Heart left ventricle (tissue), 16 donors: Measurements from ENCODE around the gene UGDH. TPM values are rescaled to one million over a fixed set of nuclear protein-coding genes. Genes with fewer than 3 reads are reported as not detected.
"Not testable (repeated sequence)": the region's sequence is repeated elsewhere in the genome, so short reads cannot be mapped to it uniquely, and the experiment has no call there.

ENCODE experiments used
- ATAC-seq, 4 donors: fragments of 200-7000 bp; cut with Tn5 transposase; one replicate each; pipeline ENCODE4 v1.9.1; 2020 to 2022; ENCODE audit warnings: moderate library complexity in 4 of 4, mild to moderate bottlenecking in 3 of 4, moderate number of reproducible peaks in 1 of 4
- DNase-seq, 5 donors: peaks; one replicate each; pipeline ENCODE4 v3.0.0-alpha.2; 2020
- H3K27ac ChIP-seq, 12 donors: fragments of 200-600 bp; sonication (generic) in 4 of 12; one replicate each; pipeline versions ENCODE4 v1.5.0 to v1.8.0; 2016 to 2022; ENCODE audit warnings: mild to moderate bottlenecking in 2 of 12
- H3K27me3 ChIP-seq, 9 donors: fragments of 200-600 bp; sonication (generic) in 2 of 9; one replicate each; pipeline versions ENCODE4 v1.5.1 to v1.8.0; 2016 to 2022; ENCODE audit warnings: mild to moderate bottlenecking in 3 of 9
- H3K36me3 ChIP-seq, 9 donors: fragments of 200-600 bp; sonication (generic) in 2 of 9; one replicate each; pipeline versions ENCODE4 v1.5.0 to v1.8.0; 2018 to 2022; ENCODE audit warnings: mild to moderate bottlenecking in 2 of 9
- H3K4me1 ChIP-seq, 12 donors: fragments of 200-600 bp; sonication (generic) in 4 of 12; one replicate each; pipeline versions ENCODE4 v1.5.0 to v1.8.0; 2016 to 2022; ENCODE audit warnings: mild to moderate bottlenecking in 3 of 12
- H3K4me3 ChIP-seq, 12 donors: fragments of 200-600 bp; sonication (generic) in 4 of 12; one replicate each; pipeline versions ENCODE4 v1.5.0 to v1.8.0; 2017 to 2022; ENCODE audit warnings: mild to moderate bottlenecking in 9 of 12, moderate library complexity in 4 of 12
- H3K9me3 ChIP-seq, 12 donors: fragments of 200-600 bp; sonication (generic) in 4 of 12; one replicate each; pipeline versions ENCODE4 v1.5.0 to v1.8.0; 2016 to 2022; ENCODE audit warnings: mild to moderate bottlenecking in 1 of 12
- CTCF ChIP-seq, 12 donors: fragments of 200-600 bp; sonication (generic) in 4 of 12; IDR thresholded peaks; one replicate each; pipeline versions ENCODE4 v1.5.0 to v1.8.0; 2018 to 2022; ENCODE audit warnings: antibody characterized with exemption in 12 of 12, mild to moderate bottlenecking in 5 of 12
- POLR2A ChIP-seq, 2 donors: fragments of 450-650 bp; IDR thresholded peaks; one replicate each; pipeline ENCODE4 v1.6.1; 2017; ENCODE audit warnings: antibody characterized with exemption in 2 of 2, mild to moderate bottlenecking in 2 of 2, moderate library complexity in 2 of 2
- WGBS, 4 donors: extraction: QIAGEN DNeasy Blood & Tissue Kit in 2 of 4; methylation state at CpG; one replicate each; pipeline versions ENCODE4 v1.1.5 to v1.1.7; 2013 to 2018; 5-methylcytosine and 5-hydroxymethylcytosine counted together
- intact Hi-C, 10 donors: fragments of 100-400 bp; cut with DNase I; formaldehyde crosslinking; loops; one replicate each; pipeline versions ENCODE4 v1.11.1 to v1.14.2; 2022
- polyA plus RNA-seq, 2 donors: library from polyadenylated mRNA; stranded (reverse); fragments of 200-250 nt; gene quantifications; one replicate each; pipeline ENCODE4 v1.2.3, GENCODE V29; 2013
- total RNA-seq, 9 donors: library from RNA; depleted of rRNA in 2 of 9; stranded (reverse); fragments of >200 nt in 2 of 9; fragmentation: NEBNext Ultra II Directional in 3 of 9; extraction: Animal tissue kit (Norgen Biotek cat#: 25700) in 3 of 9; gene quantifications; one replicate each; pipeline versions ENCODE4 v1.1.0 to v1.2.4, GENCODE V29; 2016 to 2023
- donor health status: ischemic (EF 13 %, LVEDD 7.1; RV severe dilation, severe dysfunction).
- donor health status: healthy with polysubstance abuse.
- donor health status: DM: no; HTN: yes; CAD: no.
- donor health status: DM: no; HTN: no; CAD: no.
- donor health status: ischemic (EF 25% LVEDD 6.9; RV normal size, moderate dysfunction).
- donor health status: ischemic (EF 25% LVEDD 5.7; RV mildly dilated, moderate dysfunction).
- donor health status: healthy.
- donor health status: DM: yes; HTN: yes; CAD: no.
- donor health status: ischemic (EF 35%, LVEDD 5.7; RV mildly dilated, moderate dysfunction).
- donor health status: nonischemic (EF 11% LVEDD 7.7; RV severe dilation, severe dysfunction).
- donor health status: DM: yes; HTN: yes; CAD: no.
- donor health status: PGD.
- donor health status: ischemic (EF 29% LVEDD 5.4; RV normal size, mild dysfunction).
- donor health status: nonischemic (EF 23%, LVEDD 6.1; RV moderate dilation, normal function).

Gene UGDH
- total and polyA plus RNA-seq, 11 donors, result 2.3 to 28.6 (median 16.5) TPM

GRCh38 chr4:39542611-39543012 lies 15.4 kb upstream of the UGDH start:
- no peak for ATAC-seq
- TF ChIP-seq POLR2A (IDR thresholded peaks at IDR 0.05) (no peak), CTCF (IDR thresholded peaks at IDR 0.05) (no peak)
- WGBS, 4 donors, result 82 to 90% (median 84%) methylated on average over 4 of the region's 4 CpGs

GRCh38 chr4:39541987-39542610 lies 14.9 kb upstream of the UGDH start:
- no peaks in the 10 kb centered on the region for H3K27me3 ChIP-seq
- intact Hi-C loops, result no loop called here
- H3K4me3 ChIP-seq, result no peak overlapping the region
- DNase-seq (no peak), ATAC-seq (no peak)
- TF ChIP-seq CTCF (IDR thresholded peaks at IDR 0.05) (no peak), POLR2A (IDR thresholded peaks at IDR 0.05) (no peak)
- peaks cover 0 to 9% (median 0%) of the 10 kb centered on the region in 9 donors for H3K36me3 ChIP-seq
- H3K27ac ChIP-seq, result no peak overlapping the region
- H3K9me3 ChIP-seq, result no peaks in the 10 kb centered on the region
- H3K4me1 ChIP-seq, result peaks cover 0 to 2% (median 0%) of the 10 kb centered on the region in 12 donors
- 55 to 77% (median 64%) methylated on average over 7 of the region's 7 CpGs for WGBS, 4 donors

More at GRCh38 chr4:39542611-39543012, 15.4 kb upstream of the UGDH start:
- Histone ChIP-seq H3K36me3 (peaks cover 0 to 9% (median 0%) of the 10 kb centered on the region in 9 donors), H3K4me1 (peaks cover 0 to 2% (median 0%) of the 10 kb centered on the region in 12 donors), H3K27me3 (no peaks in the 10 kb centered on the region), H3K4me3 (no peak overlapping the region), H3K27ac (no peak overlapping the region), H3K9me3 (no peaks in the 10 kb centered on the region)
- DNase-seq, result no peak
- intact Hi-C loops, result no loop called here

- WGBS, 4 donors, result 94 to 97% (median 96%) methylated on average over 5 of the region's 5 CpGs
- peaks cover 0 to 29% (median 16%) of the 10 kb centered on the region in 9 donors for H3K36me3 ChIP-seq
- ATAC-seq (no peak), DNase-seq (no peak)
- H3K4me3 ChIP-seq, result no peak overlapping the region
- H3K4me1 ChIP-seq, result no peaks in the 10 kb centered on the region
- TF ChIP-seq POLR2A (IDR thresholded peaks at IDR 0.05), result no peak
- no peak for TF ChIP-seq CTCF (IDR thresholded peaks at IDR 0.05)
- intact Hi-C loops, result no loop called here
- no peaks in the 10 kb centered on the region for H3K9me3 ChIP-seq
- no peaks in the 10 kb centered on the region for H3K27me3 ChIP-seq
- no peak overlapping the region for H3K27ac ChIP-seq
Observed at GRCh38 chr4:39539089-39539611, 11.9 kb upstream of the UGDH start.

- TF ChIP-seq CTCF (IDR thresholded peaks at IDR 0.05) (no peak), POLR2A (IDR thresholded peaks at IDR 0.05) (no peak)
- no peak overlapping the region for H3K4me3 ChIP-seq
- ATAC-seq (no peak), DNase-seq (no peak)
- H3K27me3 ChIP-seq, result no peaks in the 10 kb centered on the region
- WGBS, 4 donors, result 92 to 99% (median 98%) methylated on average over 5 of the region's 5 CpGs
- H3K4me1 ChIP-seq, result peaks cover 0 to 12% (median 6%) of the 10 kb centered on the region in 12 donors
- intact Hi-C loops, result no loop called here
- peaks cover 0 to 6% (median 0%) of the 10 kb centered on the region in 12 donors for H3K9me3 ChIP-seq
- H3K36me3 ChIP-seq, result peaks cover 0 to 58% (median 23%) of the 10 kb centered on the region in 9 donors
- H3K27ac ChIP-seq, result no peak overlapping the region
Observed at GRCh38 chr4:39533541-39533940, 6.3 kb upstream of the UGDH start.

GRCh38 chr4:39532237-39532636 lies 5.0 kb upstream of the UGDH start:
- peaks cover 0 to 19% (median 11%) of the 10 kb centered on the region in 12 donors for H3K4me1 ChIP-seq
- H3K27ac ChIP-seq, intact Hi-C loops, H3K4me3 ChIP-seq, DNase-seq, H3K27me3 ChIP-seq, ATAC-seq, H3K9me3 ChIP-seq: not testable (repeated sequence)
- H3K36me3 ChIP-seq, result peaks cover 0 to 57% (median 23%) of the 10 kb centered on the region in 9 donors
- WGBS, 4 donors, result 78 to 94% (median 90%) methylated on average over 3 of the region's 3 CpGs
